Transverse colon (tissue), 4 donors: Measurements from ENCODE around the gene UTP25.

ENCODE experiments used
- EP300 ChIP-seq: sonication (generic); formaldehyde crosslinking; IDR thresholded peaks from one replicate; pipeline ENCODE4 v1.6.1; 2017; ENCODE audit warnings: antibody characterized with exemption, low read depth
- POLR2A ChIP-seq: fragments of 450-650 bp; IDR thresholded peaks from one replicate; pipeline ENCODE4 v1.6.1; 2016; ENCODE audit warnings: antibody characterized with exemption, mild to moderate bottlenecking, moderate library complexity
- POLR2AphosphoS5 ChIP-seq, 3 donors: sonication (generic); formaldehyde crosslinking; IDR thresholded peaks; one replicate each; pipeline ENCODE4 v1.6.1; 2016; ENCODE audit warnings: antibody characterized with exemption in 3 of 3
- TF ChIP-seq, protein P1 (sequence below), 5 experiments: fragments of 200-600 bp in 3 of 5; fragments of 450-650 bp in 2 of 5; sonication (generic) in 3 of 5; IDR thresholded peaks; 1 replicate in 2 of 5; 2 replicates in 3 of 5; pipeline ENCODE4 v1.5.1; 2016 to 2017; ENCODE audit warnings: antibody characterized with exemption in 5 of 5, inconsistent platforms in 3 of 5, mild to moderate bottlenecking in 2 of 5, moderate library complexity in 1 of 5

DNA sequence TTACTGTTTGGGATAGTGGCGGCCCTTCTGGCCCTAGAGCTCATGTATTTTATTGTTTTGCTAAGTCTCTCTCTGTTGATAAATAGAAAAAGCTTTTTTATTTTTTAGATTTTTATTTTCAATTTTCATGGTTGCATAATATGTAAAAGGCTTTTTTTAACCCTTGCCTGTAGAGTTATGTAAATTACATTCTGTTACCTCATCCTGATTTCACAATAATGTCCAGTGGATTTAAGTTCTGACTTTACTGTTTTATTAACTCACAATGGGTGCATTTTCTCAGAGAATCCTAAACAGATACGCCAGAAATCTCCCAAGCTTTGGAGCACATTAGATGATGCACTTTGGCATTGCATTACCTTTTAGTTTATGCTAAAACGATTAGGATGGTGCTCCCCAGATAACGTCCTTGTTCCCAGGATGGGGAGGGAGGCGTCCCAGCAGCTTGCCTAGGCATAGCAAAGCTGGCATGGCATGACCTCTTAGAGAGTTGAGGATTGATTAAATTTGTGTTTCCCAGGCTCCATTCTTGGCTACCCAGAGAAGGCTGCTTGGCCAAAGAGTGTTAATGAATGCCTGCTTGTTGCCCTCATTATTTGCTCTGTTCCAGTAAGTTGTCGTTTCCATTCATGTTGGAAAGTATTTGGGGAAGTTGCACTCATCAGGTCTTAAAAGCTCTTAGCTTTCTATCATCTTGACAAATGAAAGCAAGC lies 17.1 kb downstream of the UTP25 start:
- TF ChIP-seq POLR2AphosphoS5 (IDR thresholded peaks at IDR 0.05) (no peak), POLR2A (no peak), EP300 (no peak)
- TF ChIP-seq, protein P1, sequence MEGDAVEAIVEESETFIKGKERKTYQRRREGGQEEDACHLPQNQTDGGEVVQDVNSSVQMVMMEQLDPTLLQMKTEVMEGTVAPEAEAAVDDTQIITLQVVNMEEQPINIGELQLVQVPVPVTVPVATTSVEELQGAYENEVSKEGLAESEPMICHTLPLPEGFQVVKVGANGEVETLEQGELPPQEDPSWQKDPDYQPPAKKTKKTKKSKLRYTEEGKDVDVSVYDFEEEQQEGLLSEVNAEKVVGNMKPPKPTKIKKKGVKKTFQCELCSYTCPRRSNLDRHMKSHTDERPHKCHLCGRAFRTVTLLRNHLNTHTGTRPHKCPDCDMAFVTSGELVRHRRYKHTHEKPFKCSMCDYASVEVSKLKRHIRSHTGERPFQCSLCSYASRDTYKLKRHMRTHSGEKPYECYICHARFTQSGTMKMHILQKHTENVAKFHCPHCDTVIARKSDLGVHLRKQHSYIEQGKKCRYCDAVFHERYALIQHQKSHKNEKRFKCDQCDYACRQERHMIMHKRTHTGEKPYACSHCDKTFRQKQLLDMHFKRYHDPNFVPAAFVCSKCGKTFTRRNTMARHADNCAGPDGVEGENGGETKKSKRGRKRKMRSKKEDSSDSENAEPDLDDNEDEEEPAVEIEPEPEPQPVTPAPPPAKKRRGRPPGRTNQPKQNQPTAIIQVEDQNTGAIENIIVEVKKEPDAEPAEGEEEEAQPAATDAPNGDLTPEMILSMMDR (IDR thresholded peaks at IDR 0.05), result no peak
